IMR-90 (cell line): Measurements from ENCODE around the gene CRTC1. TPM values are rescaled to one million over a fixed set of nuclear protein-coding genes. Genes with fewer than 3 reads are reported as not detected.

Experiments used
- ATAC-seq: fragments of 200-7000 bp; cut with Tn5 transposase; 2 replicates; pipeline ENCODE4 v1.9.1; 2020; ENCODE audit warnings: low read depth, mild to moderate bottlenecking, moderate library complexity
- BruUV-seq: library from RNA; stranded (reverse); fragments of 400-500 nt; replicated peaks from 2 replicates; lab custom pipeline; 2021; lab: Mats Ljungman, UMichigan
- CTCF ChIA-PET: fragments of 300-600 bp; formaldehyde crosslinking; extraction: SDS; loops from one replicate; lab custom pipeline; 2021; ENCODE audit warnings: antibody characterized with exemption; lab: Yijun Ruan, JAX
- POLR2A ChIA-PET: fragments of 300-600 bp; sonication (Branson Sonifier 250); formaldehyde crosslinking; loops from one replicate; lab custom pipeline; 2022; ENCODE audit warnings: antibody characterized with exemption; ENCODE audit not compliant: unreplicated experiment; lab: Charles Lee
- DNase-seq: peaks from one replicate; pipeline ENCODE4 v3.0.0; 2013
- H2AFZ ChIP-seq: replicated peaks from 2 replicates; pipeline ENCODE3; 2013; ENCODE audit warnings: low read length, mild to moderate bottlenecking; ENCODE audit not compliant: poor library complexity
- H2AK5ac ChIP-seq: 2 replicates; pipeline ENCODE4 v1.6.1; 2013; ENCODE audit warnings: low read depth, low read length, inconsistent platforms
- H2AK9ac ChIP-seq: replicated peaks from 2 replicates; pipeline ENCODE3; 2013; ENCODE audit warnings: mild to moderate bottlenecking, low read depth, low read length, moderate library complexity; ENCODE audit not compliant: poor library complexity
- H2BK120ac ChIP-seq: 2 replicates; pipeline ENCODE4 v1.6.1; 2013; ENCODE audit warnings: low read depth, low read length, inconsistent platforms
- H2BK15ac ChIP-seq: 3 replicates; pipeline ENCODE4 v1.6.1; 2013; ENCODE audit warnings: low read depth, low read length, inconsistent platforms
- H2BK20ac ChIP-seq: 2 replicates; pipeline ENCODE4 v1.6.1; 2013; ENCODE audit warnings: low read depth, mild to moderate bottlenecking, inconsistent platforms, low read length, moderate library complexity
- H2BK5ac ChIP-seq: 2 replicates; pipeline ENCODE4 v1.6.1; 2013; ENCODE audit warnings: mild to moderate bottlenecking, low read depth, low read length, inconsistent platforms; ENCODE audit not compliant: poor library complexity, severe bottlenecking
- H3K14ac ChIP-seq: replicated peaks from 2 replicates; pipeline ENCODE4 v1.6.1; 2013; ENCODE audit warnings: low read depth, low read length, inconsistent platforms
- H3K18ac ChIP-seq: 2 replicates; pipeline ENCODE4 v1.6.1; 2013; ENCODE audit warnings: low read depth, low read length, control low read depth
- H3K23ac ChIP-seq: 2 replicates; pipeline ENCODE4 v1.6.1; 2013; ENCODE audit warnings: low read depth, low read length, inconsistent platforms
- H3K27ac ChIP-seq: 2 replicates; pipeline ENCODE4 v1.5.1; 2013; ENCODE audit warnings: mild to moderate bottlenecking, control low read depth, low read length; ENCODE audit not compliant: insufficient read depth
- H3K27me3 ChIP-seq: 2 replicates; pipeline ENCODE4 v1.6.1; 2013; ENCODE audit warnings: low read length; ENCODE audit not compliant: control insufficient read depth, insufficient read depth
- H3K36me3 ChIP-seq: 2 replicates; pipeline ENCODE4 v1.6.1; 2013; ENCODE audit warnings: low read length, mixed read lengths; ENCODE audit not compliant: control insufficient read depth, insufficient read depth
- H3K4ac ChIP-seq: 2 replicates; pipeline ENCODE4 v1.6.1; 2013; ENCODE audit warnings: low read depth, low read length, inconsistent platforms
- H3K4me1 ChIP-seq: 2 replicates; pipeline ENCODE4 v1.6.1; 2013; ENCODE audit warnings: low read length, mixed read lengths; ENCODE audit not compliant: control insufficient read depth, insufficient read depth
- H3K4me2 ChIP-seq: 2 replicates; pipeline ENCODE4 v1.6.1; 2013; ENCODE audit warnings: low read depth, mild to moderate bottlenecking, control low read depth, low read length, moderate library complexity
- H3K4me3 ChIP-seq: 2 replicates; pipeline ENCODE4 v1.5.1; 2013; ENCODE audit warnings: low read depth, mild to moderate bottlenecking, control low read depth, low read length, moderate library complexity; ENCODE audit not compliant: insufficient read depth
- H3K56ac ChIP-seq: 2 replicates; pipeline ENCODE4 v1.6.1; 2013; ENCODE audit warnings: low read length, inconsistent platforms; ENCODE audit not compliant: insufficient read depth; ENCODE audit errors: extremely low read depth
- H3K79me1 ChIP-seq, 2 experiments: 2 replicates each; pipeline ENCODE4 v1.6.1; 2013; ENCODE audit warnings: low read length in 2 of 2, inconsistent platforms in 1 of 2, low read depth in 1 of 2
- H3K9ac ChIP-seq: 2 replicates; pipeline ENCODE4 v1.6.1; 2013; ENCODE audit warnings: low read depth, low read length, control low read depth
- H3K9me1 ChIP-seq: 2 replicates; pipeline ENCODE4 v1.6.1; 2013; ENCODE audit warnings: low read length, inconsistent platforms; ENCODE audit not compliant: insufficient read depth
- H3K9me3 ChIP-seq: 2 replicates; pipeline ENCODE4 v1.6.1; 2013; ENCODE audit warnings: low read length; ENCODE audit not compliant: control insufficient read depth, insufficient read depth
- H4K20me1 ChIP-seq: 2 replicates; pipeline ENCODE4 v1.6.1; 2013; ENCODE audit warnings: low read length, inconsistent platforms; ENCODE audit not compliant: insufficient read depth
- H4K5ac ChIP-seq: 2 replicates; pipeline ENCODE4 v1.6.1; 2013; ENCODE audit warnings: mild to moderate bottlenecking, low read depth, low read length, control low read depth
- H4K8ac ChIP-seq, 2 experiments: 2 replicates each; pipeline ENCODE4 v1.6.1; 2013; ENCODE audit warnings: low read depth in 2 of 2, low read length in 2 of 2, control low read depth in 1 of 2, inconsistent platforms in 1 of 2
- H4K91ac ChIP-seq: 2 replicates; pipeline ENCODE4 v1.6.1; 2013; ENCODE audit warnings: low read depth, low read length, inconsistent platforms; ENCODE audit not compliant: insufficient read depth
- CEBPB ChIP-seq: IDR thresholded peaks from 2 replicates; pipeline ENCODE4 v1.6.1; 2012; ENCODE audit warnings: low read depth, low read length, improper control_type of control experiment
- CTCF ChIP-seq: conservative IDR thresholded peaks from 2 replicates; pipeline ENCODE4 v1.5.1; 2012; ENCODE audit warnings: mild to moderate bottlenecking, low read depth, low read length, improper control_type of control experiment
- ELK1 ChIP-seq: fragments of 150-350 bp; IDR thresholded peaks from 2 replicates; pipeline ENCODE4 v1.6.1; 2016; ENCODE audit warnings: low read depth, mild to moderate bottlenecking, low read length, moderate library complexity, borderline replicate concordance
- FOS ChIP-seq: fragments of 150-350 bp; IDR thresholded peaks from 2 replicates; pipeline ENCODE4 v1.6.1; 2016; ENCODE audit warnings: low read depth, low read length
- MAFK ChIP-seq: IDR thresholded peaks from 2 replicates; pipeline ENCODE4 v1.6.1; 2012; ENCODE audit warnings: low read depth, low read length, improper control_type of control experiment
- MAZ ChIP-seq: IDR thresholded peaks from 2 replicates; pipeline ENCODE4 v1.6.1; 2012; ENCODE audit warnings: low read depth, mild to moderate bottlenecking, low read length, improper control_type of control experiment, moderate library complexity, borderline replicate concordance
- MXI1 ChIP-seq: IDR thresholded peaks from 2 replicates; pipeline ENCODE4 v1.6.1; 2012; ENCODE audit warnings: low read depth, mild to moderate bottlenecking, low read length, moderate library complexity, borderline replicate concordance
- NFE2L2 ChIP-seq: fragments of 150-350 bp; IDR thresholded peaks from 2 replicates; pipeline ENCODE4 v1.6.1; 2016; ENCODE audit warnings: low read depth, mild to moderate bottlenecking, low read length
- POLR2A ChIP-seq: IDR thresholded peaks from 2 replicates; pipeline ENCODE4 v1.6.1; 2012; ENCODE audit warnings: mild to moderate bottlenecking, low read depth, low read length
- RAD21 ChIP-seq: IDR thresholded peaks from 2 replicates; pipeline ENCODE4 v1.6.1; 2012; ENCODE audit warnings: low read length, improper control_type of control experiment
- RCOR1 ChIP-seq: IDR thresholded peaks from 2 replicates; pipeline ENCODE4 v1.6.1; 2012; ENCODE audit warnings: mild to moderate bottlenecking, low read length, improper control_type of control experiment; ENCODE audit not compliant: insufficient replicate concordance
- RFX5 ChIP-seq: IDR thresholded peaks from 2 replicates; pipeline ENCODE4 v1.8.0; 2012; ENCODE audit warnings: low read depth, mild to moderate bottlenecking, low read length, moderate library complexity
- SMC3 ChIP-seq: fragments of 150-350 bp; IDR thresholded peaks from 2 replicates; pipeline ENCODE4 v1.6.1; 2016; ENCODE audit warnings: low read depth, mild to moderate bottlenecking, antibody characterized with exemption, low read length, moderate library complexity
- WGBS, 2 experiments: methylation state at CpG; one replicate each; pipeline versions ENCODE4 v1.1.5 to v1.1.7; 2013; ENCODE audit warnings: missing lambda C conversion rate in 2 of 2; ENCODE audit not compliant: insufficient read length in 1 of 2; ENCODE audit errors: extremely low coverage in 2 of 2; 5-methylcytosine and 5-hydroxymethylcytosine counted together
- dilution Hi-C: fragments of 300-500 bp; cut with HindIII; formaldehyde crosslinking; loops from one replicate; pipeline ENCODE4 v1.14.3; 2018; ENCODE audit warnings: low sequenced_read_pairs; ENCODE audit not compliant: unreplicated experiment
- in situ Hi-C: fragments of 300-500 bp; cut with MboI; formaldehyde crosslinking; loops from 3 replicates; pipeline ENCODE4 v1.14.3; 2019; ENCODE audit warnings: low sequenced_read_pairs, inconsistent platforms, mixed read lengths
- intact Hi-C: fragments of 100-400 bp; cut with micrococcal nuclease; formaldehyde crosslinking; loops from 2 replicates; pipeline ENCODE4 v1.10.0; 2022
- polyA plus RNA-seq, 3 experiments: library from polyadenylated mRNA; depleted of rRNA; stranded (reverse); fragments of >200 nt; gene quantifications; 2 replicates each; pipeline ENCODE4 v1.2.3, GENCODE V29; 2012; ENCODE audit warnings: low replicate concordance in 1 of 3
- total RNA-seq: library from RNA; depleted of rRNA; stranded (reverse); fragments of >200 nt; gene quantifications from 2 replicates; pipeline ENCODE4 v1.2.3, GENCODE V29; 2012

CRTC1 gene
- total and polyA plus RNA-seq, 2 of the 4 experiments (the other 2 are of a cell fraction), result 0.18 to 5.7 TPM

GRCh38 chr19:18793144-18794028, 109.9 kb downstream of the CRTC1 start:
- Histone ChIP-seq H3K4me1 (peaks cover 2% of the 10 kb centered on the region; the same call in 1 of the 2 replicates), H2BK5ac (no peak overlapping the region), H4K8ac (no peak overlapping the region), H4K20me1 (peaks cover 4% of the 10 kb centered on the region; the same call in 1 of the 2 replicates), H3K18ac (no peak overlapping the region), H4K91ac (no peak overlapping the region), H3K27me3 (peaks cover 69% of the 10 kb centered on the region), H3K4ac (no peak overlapping the region), H2BK20ac (no peak overlapping the region), H3K36me3 (no peaks in the 10 kb centered on the region), H3K23ac (no peak overlapping the region), H2AK9ac (no peak overlapping the region), H2BK15ac (no peak overlapping the region), H4K5ac (no peak overlapping the region), H3K9me3 (no peaks in the 10 kb centered on the region), H3K56ac (no peak overlapping the region), H3K27ac (no peak overlapping the region), H3K14ac (no peak overlapping the region), H3K9me1 (no peaks in the 10 kb centered on the region), H3K79me1 (no peaks in the 10 kb centered on the region), H3K4me3 (no peak overlapping the region), H2AK5ac (no peak overlapping the region), H3K9ac (no peak overlapping the region), H2BK120ac (no peak overlapping the region), H3K4me2 (no peak overlapping the region), H2AFZ (no peak overlapping the region)
- ChIA-PET POLR2A (no interaction called here), CTCF (no interaction called here)
- BruUV-seq, result no TSS peak
- TF ChIP-seq POLR2A, result no peak
- no peak for TF ChIP-seq NFE2L2
- no peak for TF ChIP-seq FOS
- TF ChIP-seq RAD21, result no peak
- no peak for TF ChIP-seq RCOR1
- no peak for TF ChIP-seq SMC3
- no peak for TF ChIP-seq MAFK
- no peak for TF ChIP-seq MXI1
- TF ChIP-seq CTCF, result no peak
- TF ChIP-seq RFX5, result no peak
- TF ChIP-seq ELK1, result no peak
- TF ChIP-seq MAZ, result no peak
- no peak for TF ChIP-seq CEBPB
- dilution Hi-C loops (no loop called here), in situ Hi-C loops (no loop called here), intact Hi-C loops (no loop called here)
- 80% methylated on average over 10 of the region's 13 CpGs; no CpG with 5 or more reads in 1 of the 2 experiments for WGBS, 2 experiments
- ATAC-seq (no peak), DNase-seq (no peak)
